ENCODE measurements around the gene ADD2. TPM values are rescaled to one million over a fixed set of nuclear protein-coding genes. Genes with fewer than 3 reads are reported as not detected.

The ADD2 gene
- total RNA-seq, 8 experiments from 2014 or later = 0.49 to 66.9 (median 44.5) TPM

- no peak overlapping the region for H3K4me3 ChIP-seq
- H3K27ac ChIP-seq = no peak overlapping the region
- WGBS, 10 experiments = 40 to 100% (median 91%) methylated on average over 1 to 4 of the region's 12 CpGs; no CpG with 5 or more reads in 1 of the 10 experiments
- ATAC-seq (replicated peaks in 6 of 8) = no peak
- in situ Hi-C loops (cut with MboI; ENCODE audit: low pct_unique_long_range_greater_than_20kb in 2 of 9, low sequenced_read_pairs in 9 of 9, unreplicated experiment in 9 of 9) = loop anchor here in 1 of 9 experiments (10.0 kb wide), 1 partner anchor 77 kb away; no protein-coding TSS in a partner anchor
- peaks cover 0 to 3% of the 10 kb centered on the region in 2 donors for H3K4me1 ChIP-seq (replicated peaks in 1 of 2)
Measured at GRCh38 chr2:70697603-70698383, 70.2 kb downstream of the ADD2 start.

- in situ Hi-C loops (cut with MboI; ENCODE audit: low pct_unique_long_range_greater_than_20kb in 2 of 9, low sequenced_read_pairs in 9 of 9, unreplicated experiment in 9 of 9) = loop anchor here in 1 of 9 experiments (10.0 kb wide), 1 partner anchor 79 kb away; no protein-coding TSS in a partner anchor
- Histone ChIP-seq H3K4me1 (replicated peaks in 1 of 2) (no peaks in the 10 kb centered on the region), H3K27ac (no peak overlapping the region), H3K4me3 (no peak overlapping the region)
- ATAC-seq (replicated peaks in 6 of 8) = no peak
- 60 to 100% (median 93%) methylated on average over 1 to 4 of the region's 6 CpGs; no CpG with 5 or more reads in 4 of the 10 experiments for WGBS, 10 experiments
Measured at GRCh38 chr2:70696142-70696541, 71.9 kb downstream of the ADD2 start.

GRCh38 chr2:70692256-70692655 is 75.7 kb downstream of the ADD2 start:
- 50 to 100% (median 94%) methylated on average over 1 to 8 of the region's 17 CpGs; no CpG with 5 or more reads in 4 of the 10 experiments for WGBS, 10 experiments
- Histone ChIP-seq H3K4me3 (no peak overlapping the region), H3K27ac (no peak overlapping the region), H3K4me1 (replicated peaks in 1 of 2) (peaks cover 4 to 5% of the 10 kb centered on the region in 2 donors)
- in situ Hi-C loops (cut with MboI; ENCODE audit: low pct_unique_long_range_greater_than_20kb in 2 of 9, low sequenced_read_pairs in 9 of 9, unreplicated experiment in 9 of 9) = loop anchor here in 1 of 9 experiments (10.0 kb wide), 1 partner anchor 83 kb away; no protein-coding TSS in a partner anchor
- ATAC-seq (replicated peaks in 6 of 8) = no peak

DNA sequence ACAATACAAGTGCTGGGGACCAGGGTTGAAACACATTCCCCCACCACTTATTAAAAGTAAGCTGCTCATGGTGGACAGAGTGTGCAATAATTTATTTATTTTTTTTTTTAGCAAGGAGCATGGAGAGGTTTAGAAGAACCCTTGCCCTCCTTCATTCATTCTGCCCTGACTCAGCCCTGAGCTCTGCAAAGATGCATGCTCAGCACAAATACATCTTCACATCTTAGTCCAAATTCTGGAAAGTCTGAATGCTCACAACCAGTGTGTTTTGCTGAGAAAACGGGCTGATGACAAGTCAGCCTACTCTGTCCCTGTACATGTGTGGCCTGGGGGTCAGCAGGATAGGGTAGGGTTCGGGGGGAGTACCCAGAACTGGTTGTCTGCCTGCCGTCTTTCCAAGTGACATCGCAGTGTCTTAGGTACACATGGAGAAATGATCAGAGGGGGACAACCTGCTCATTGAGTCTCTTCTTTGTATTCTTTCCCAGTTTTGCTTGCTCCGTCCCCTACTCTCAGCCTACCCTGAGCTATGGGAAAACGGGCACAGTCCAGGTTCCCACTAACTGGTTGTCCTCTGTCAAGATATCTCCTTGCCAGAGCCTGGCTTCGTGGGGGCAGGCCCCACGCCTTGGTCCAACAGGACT is 76.4 kb downstream of the ADD2 start:
- in situ Hi-C loops (cut with MboI; ENCODE audit: low pct_unique_long_range_greater_than_20kb in 2 of 9, low sequenced_read_pairs in 9 of 9, unreplicated experiment in 9 of 9) = loop anchor here in 1 of 9 experiments (10.0 kb wide), 1 partner anchor 83 kb away; no protein-coding TSS in a partner anchor
- Histone ChIP-seq H3K4me3 (no peak overlapping the region), H3K27ac (no peak overlapping the region), H3K4me1 (replicated peaks in 1 of 2) (peaks cover 10 to 11% of the 10 kb centered on the region in 2 donors)
- WGBS, 10 experiments = 30 to 100% (median 89%) methylated on average over 2 to 5 of the region's 8 CpGs; no CpG with 5 or more reads in 2 of the 10 experiments
- ATAC-seq (replicated peaks in 6 of 8) = no peak

- in situ Hi-C loops (cut with MboI; ENCODE audit: low pct_unique_long_range_greater_than_20kb in 2 of 9, low sequenced_read_pairs in 9 of 9, unreplicated experiment in 9 of 9) = loop anchor here in 1 of 9 experiments (10.0 kb wide), 1 partner anchor 84 kb away; no protein-coding TSS in a partner anchor
- WGBS, 10 experiments = 60 to 100% (median 60%) methylated on average over 1 of the region's 3 CpGs; no CpG with 5 or more reads in 7 of the 10 experiments
- Histone ChIP-seq H3K27ac (no peak overlapping the region), H3K4me3 (no peak overlapping the region), H3K4me1 (replicated peaks in 1 of 2) (peaks cover 18 to 19% of the 10 kb centered on the region in 2 donors)
- no peak for ATAC-seq (replicated peaks in 6 of 8)
Measured at GRCh38 chr2:70690846-70691245, 77.2 kb downstream of the ADD2 start.

GRCh38 chr2:70688427-70688826 is 79.6 kb downstream of the ADD2 start:
- 93 to 100% (median 97%) methylated on average over 1 to 5 of the region's 5 CpGs; no CpG with 5 or more reads in 5 of the 10 experiments for WGBS, 10 experiments
- Histone ChIP-seq H3K4me3 (no peak overlapping the region), H3K27ac (no peak overlapping the region), H3K4me1 (replicated peaks in 1 of 2) (peaks cover 24 to 28% of the 10 kb centered on the region in 2 donors)
- in situ Hi-C loops (cut with MboI; ENCODE audit: low pct_unique_long_range_greater_than_20kb in 2 of 9, low sequenced_read_pairs in 9 of 9, unreplicated experiment in 9 of 9) = no loop called here
- ATAC-seq (replicated peaks in 6 of 8) = no peak

- Histone ChIP-seq H3K4me1 (replicated peaks in 1 of 2) (peaks cover 24 to 28% of the 10 kb centered on the region in 2 donors), H3K27ac (peak overlapping the region in 1 of 2 donors; percentile 25), H3K4me3 (no peak overlapping the region)
- in situ Hi-C loops (cut with MboI; ENCODE audit: low pct_unique_long_range_greater_than_20kb in 2 of 9, low sequenced_read_pairs in 9 of 9, unreplicated experiment in 9 of 9) = no loop called here
- ATAC-seq (replicated peaks in 6 of 8) = no peak
- WGBS, 10 experiments = 60 to 100% (median 85%) methylated on average over 1 to 4 of the region's 4 CpGs; no CpG with 5 or more reads in 3 of the 10 experiments
Measured at GRCh38 chr2:70687461-70687795, 80.6 kb downstream of the ADD2 start.

- H3K4me1 ChIP-seq (replicated peaks in 1 of 2) = peaks cover 24 to 28% of the 10 kb centered on the region in 2 donors
- ATAC-seq (replicated peaks in 6 of 8) = peak; percentile 97 to 100 (median 98)
- WGBS, 10 experiments = 0 to 100% (median 86%) methylated on average over 1 to 6 of the region's 11 CpGs; no CpG with 5 or more reads in 3 of the 10 experiments
- H3K27ac ChIP-seq = peak overlapping the region; percentile 50 to 69
- H3K4me3 ChIP-seq = no peak overlapping the region
- in situ Hi-C loops (cut with MboI; ENCODE audit: low pct_unique_long_range_greater_than_20kb in 2 of 9, low sequenced_read_pairs in 9 of 9, unreplicated experiment in 9 of 9) = no loop called here
Measured at GRCh38 chr2:70686577-70687460, 81.2 kb downstream of the ADD2 start.

DNA sequence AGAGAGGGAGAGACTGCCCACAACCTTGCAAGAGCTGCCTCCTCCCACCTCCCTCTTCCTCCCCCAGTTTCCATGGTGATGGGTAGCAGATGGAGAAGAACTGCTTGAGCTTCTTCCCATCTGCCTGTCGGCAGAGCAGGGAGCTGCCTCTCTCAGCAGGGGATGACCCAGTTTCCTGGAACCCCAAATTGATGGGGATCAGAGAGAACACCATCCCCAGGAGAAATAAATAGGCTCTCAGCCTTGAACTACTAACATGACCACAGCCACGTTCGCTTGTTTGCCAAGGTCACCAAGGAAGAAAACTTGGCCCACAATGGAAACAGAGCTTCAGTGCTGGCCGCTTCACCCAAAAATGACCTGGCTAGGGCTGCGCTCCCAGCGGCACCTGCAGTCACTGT is 82.2 kb downstream of the ADD2 start:
- 0 to 92% (median 80%) methylated on average over 1 to 5 of the region's 6 CpGs; no CpG with 5 or more reads in 4 of the 10 experiments for WGBS, 10 experiments
- H3K4me1 ChIP-seq (replicated peaks in 1 of 2) = peaks cover 24 to 28% of the 10 kb centered on the region in 2 donors
- H3K27ac ChIP-seq = peak overlapping the region in 1 of 2 donors; percentile 50
- peak in 5 of 8 experiments; percentile 32 to 73 (median 63) for ATAC-seq (replicated peaks in 6 of 8)
- H3K4me3 ChIP-seq = no peak overlapping the region
- in situ Hi-C loops (cut with MboI; ENCODE audit: low pct_unique_long_range_greater_than_20kb in 2 of 9, low sequenced_read_pairs in 9 of 9, unreplicated experiment in 9 of 9) = no loop called here

DNA sequence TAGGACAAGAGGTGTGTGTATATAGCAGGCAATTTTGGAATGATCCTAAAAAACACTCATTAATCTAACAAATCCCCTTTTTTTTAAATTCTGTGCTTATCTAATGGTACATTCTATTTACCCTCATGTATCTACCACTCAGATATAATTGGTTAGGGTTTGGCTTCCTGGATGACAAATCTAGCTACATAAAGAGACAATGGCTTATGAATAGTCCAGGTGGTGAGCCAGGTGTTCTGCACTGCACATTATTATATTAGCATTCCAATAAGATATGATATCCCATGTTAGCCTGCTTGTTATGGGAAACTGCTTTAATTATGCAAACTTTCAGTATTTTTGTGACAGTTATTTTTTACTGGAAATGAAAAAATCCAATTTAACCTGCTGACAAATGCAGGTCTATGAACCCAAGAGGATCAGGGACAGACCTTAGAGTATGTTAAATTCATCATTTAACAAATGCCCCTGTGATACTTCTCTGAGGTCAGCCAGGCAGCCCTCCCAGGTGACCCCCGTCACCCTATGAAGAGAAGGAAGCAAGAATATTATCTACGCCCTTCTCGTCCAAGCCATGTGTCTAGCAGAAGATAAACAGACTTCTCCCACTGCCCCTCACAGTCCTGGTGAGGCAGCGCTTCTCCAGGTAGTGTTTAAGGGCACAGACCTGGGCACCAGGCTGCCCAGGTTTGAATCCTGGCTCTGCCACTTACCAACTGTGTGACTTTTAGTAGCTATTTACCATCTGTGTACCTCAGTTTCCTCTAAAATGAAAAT is 83.0 kb downstream of the ADD2 start:
- in situ Hi-C loops (cut with MboI; ENCODE audit: low pct_unique_long_range_greater_than_20kb in 2 of 9, low sequenced_read_pairs in 9 of 9, unreplicated experiment in 9 of 9) = no loop called here
- 33 to 100% (median 83%) methylated on average over 1 to 4 of the region's 4 CpGs; no CpG with 5 or more reads in 2 of the 10 experiments for WGBS, 10 experiments
- no peak for ATAC-seq (replicated peaks in 6 of 8)
- H3K4me3 ChIP-seq = no peak overlapping the region
- H3K27ac ChIP-seq = no peak overlapping the region
- peaks cover 24 to 28% of the 10 kb centered on the region in 2 donors for H3K4me1 ChIP-seq (replicated peaks in 1 of 2)

- 80 to 100% (median 100%) methylated on average over 2 to 4 of the region's 6 CpGs; no CpG with 5 or more reads in 7 of the 10 experiments for WGBS, 10 experiments
- no peak overlapping the region for H3K27ac ChIP-seq
- no peak overlapping the region for H3K4me3 ChIP-seq
- peaks cover 24 to 28% of the 10 kb centered on the region in 2 donors for H3K4me1 ChIP-seq (replicated peaks in 1 of 2)
- ATAC-seq (replicated peaks in 6 of 8) = no peak
- in situ Hi-C loops (cut with MboI; ENCODE audit: low pct_unique_long_range_greater_than_20kb in 2 of 9, low sequenced_read_pairs in 9 of 9, unreplicated experiment in 9 of 9) = no loop called here
Measured at GRCh38 chr2:70683455-70683854, 84.5 kb downstream of the ADD2 start.

DNA sequence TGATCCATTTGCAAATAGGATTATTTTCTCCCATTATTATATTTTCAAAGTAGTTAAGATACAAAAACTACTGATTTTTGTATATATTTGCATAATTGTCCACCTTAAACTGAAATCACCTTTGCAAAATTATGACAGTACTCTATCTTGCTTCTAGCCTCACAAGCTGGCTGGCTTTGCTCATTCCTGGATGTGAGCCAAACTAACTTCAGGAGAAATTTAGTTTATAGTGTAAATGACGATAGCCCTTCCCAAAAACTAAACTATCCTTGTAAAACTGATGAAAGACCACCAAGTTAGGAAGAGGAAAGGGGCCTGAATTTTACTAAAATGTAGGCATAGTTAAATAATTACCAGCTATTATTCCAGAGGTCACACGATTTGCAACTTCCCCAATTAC is 87.3 kb downstream of the ADD2 start:
- Histone ChIP-seq H3K4me1 (replicated peaks in 1 of 2) (peaks cover 5 to 8% of the 10 kb centered on the region in 2 donors), H3K27ac (no peak overlapping the region), H3K4me3 (no peak overlapping the region)
- in situ Hi-C loops (cut with MboI; ENCODE audit: low pct_unique_long_range_greater_than_20kb in 2 of 9, low sequenced_read_pairs in 9 of 9, unreplicated experiment in 9 of 9) = no loop called here
- no peak for ATAC-seq (replicated peaks in 6 of 8)
- WGBS, 10 experiments = 13 to 100% (median 79%) methylated on average over 1 to 2 of the region's 2 CpGs; no CpG with 5 or more reads in 3 of the 10 experiments
